WTC11 (cell line): ENCODE measurements around the gene MOB2. TPM values are rescaled to one million over a fixed set of nuclear protein-coding genes. Genes with fewer than 3 reads are reported as not detected.

Experiments
- ATAC-seq: fragments of 200-7000 bp; cut with Tn5 transposase; 2 replicates; pipeline ENCODE4 v1.10.0; 2021; ENCODE audit warnings: mild to moderate bottlenecking, moderate library complexity
- CTCF ChIA-PET: fragments of 300-600 bp; sonication (Branson Sonifier 250); formaldehyde crosslinking; loops from one replicate; lab custom pipeline; 2021; ENCODE audit warnings: antibody characterized with exemption; lab: Charles Lee
- POLR2A ChIA-PET: fragments of 350-600 bp; sonication (Branson Sonifier 250); formaldehyde crosslinking; loops from one replicate; lab custom pipeline; 2021; ENCODE audit warnings: antibody characterized with exemption; lab: Charles Lee
- DNase-seq: peaks from one replicate; pipeline ENCODE4 v3.0.0; 2021; ENCODE audit warnings: low spot score
- H3K27ac Mint-ChIP-seq: 2 replicates; pipeline ENCODE4 v1.8.0; 2021; ENCODE audit warnings: mixed read lengths
- H3K27me3 Mint-ChIP-seq: 2 replicates; pipeline ENCODE4 v1.8.0; 2021; ENCODE audit warnings: low read depth, mild to moderate bottlenecking, moderate library complexity, mixed read lengths
- H3K36me3 Mint-ChIP-seq: 2 replicates; pipeline ENCODE4 v1.8.0; 2021; ENCODE audit warnings: mixed read lengths
- H3K4me1 Mint-ChIP-seq: 2 replicates; pipeline ENCODE4 v1.8.0; 2022; ENCODE audit warnings: mixed read lengths
- H3K4me3 Mint-ChIP-seq: 2 replicates; pipeline ENCODE4 v1.8.0; 2021; ENCODE audit warnings: mild to moderate bottlenecking, moderate library complexity, mixed read lengths
- H3K9me3 Mint-ChIP-seq: 2 replicates; pipeline ENCODE4 v1.8.0; 2021; ENCODE audit warnings: mixed read lengths
- ELF4 ChIP-seq: sonication (generic); formaldehyde crosslinking; IDR thresholded peaks from 2 replicates; pipeline ENCODE4 v1.8.1; 2022; ENCODE audit warnings: low read depth, mild to moderate bottlenecking, moderate library complexity, missing genetic modification reagents
- EMX1 ChIP-seq: fragments of 250-450 bp; sonication (Bioruptor Pico); IDR thresholded peaks from 2 replicates; pipeline ENCODE4 v1.8.0; 2021; ENCODE audit warnings: mild to moderate bottlenecking
- GTF2I ChIP-seq: fragments of 250-450 bp; sonication (Bioruptor Pico); conservative IDR thresholded peaks from 2 replicates; pipeline ENCODE4 v1.4.0; 2021; ENCODE audit warnings: mild to moderate bottlenecking
- KAT7 ChIP-seq: sonication (generic); formaldehyde crosslinking; IDR thresholded peaks from 2 replicates; pipeline ENCODE4 v1.8.1; 2023; ENCODE audit warnings: missing genetic modification reagents, mild to moderate bottlenecking, borderline replicate concordance
- MYBL2 ChIP-seq: sonication (generic); formaldehyde crosslinking; IDR thresholded peaks from 2 replicates; pipeline ENCODE4 v1.8.1; 2023; ENCODE audit warnings: mild to moderate bottlenecking, moderate library complexity, missing genetic modification reagents
- NFYB ChIP-seq: sonication (generic); formaldehyde crosslinking; conservative IDR thresholded peaks from 2 replicates; pipeline ENCODE4 v1.8.0; 2022; ENCODE audit warnings: low read depth, missing genetic modification reagents
- PRRX2 ChIP-seq: fragments of 250-450 bp; sonication (Bioruptor Pico); IDR thresholded peaks from 2 replicates; pipeline ENCODE4 v1.8.0; 2021; ENCODE audit warnings: mild to moderate bottlenecking
- RELA ChIP-seq: sonication (generic); formaldehyde crosslinking; IDR thresholded peaks from 2 replicates; pipeline ENCODE4 v1.8.1; 2022; ENCODE audit warnings: missing genetic modification reagents, mild to moderate bottlenecking, borderline replicate concordance
- RORB ChIP-seq: fragments of 250-450 bp; sonication (Bioruptor Pico); IDR thresholded peaks from 2 replicates; pipeline ENCODE4 v1.9.0; 2021; ENCODE audit warnings: mild to moderate bottlenecking
- SMAD4 ChIP-seq: sonication (generic); formaldehyde crosslinking; IDR thresholded peaks from 2 replicates; pipeline ENCODE4 v1.8.0; 2022; ENCODE audit warnings: mild to moderate bottlenecking, missing genetic modification reagents
- ZNF219 ChIP-seq: sonication (generic); formaldehyde crosslinking; IDR thresholded peaks from 2 replicates; pipeline ENCODE4 v1.8.0; 2023; ENCODE audit warnings: missing genetic modification reagents, mild to moderate bottlenecking, borderline replicate concordance
- ZNF263 ChIP-seq: sonication (generic); formaldehyde crosslinking; IDR thresholded peaks from 2 replicates; pipeline ENCODE4 v1.8.1; 2022; ENCODE audit warnings: low read depth, mild to moderate bottlenecking, moderate library complexity, missing genetic modification reagents
- ZNF416 ChIP-seq: fragments of 250-450 bp; sonication (Bioruptor Pico); IDR thresholded peaks from 2 replicates; pipeline ENCODE4 v1.9.0; 2021; ENCODE audit warnings: mild to moderate bottlenecking, inconsistent platforms
- total RNA-seq: library from RNA; stranded (reverse); gene quantifications from 3 replicates; pipeline ENCODE4 v1.2.3, GENCODE V29; 2021
- TF ChIP-seq, protein P1 (sequence below): sonication (generic); formaldehyde crosslinking; IDR thresholded peaks from 2 replicates; pipeline ENCODE4 v1.8.1; 2023; ENCODE audit warnings: mild to moderate bottlenecking, missing genetic modification reagents
- TF ChIP-seq, protein P2 (sequence below): fragments of 250-450 bp; sonication (Bioruptor Pico); IDR thresholded peaks from 2 replicates; pipeline ENCODE4 v2.1.2; 2022; ENCODE audit warnings: mild to moderate bottlenecking, moderate library complexity
- TF ChIP-seq, protein P3 (sequence below): sonication (generic); formaldehyde crosslinking; IDR thresholded peaks from 2 replicates; pipeline ENCODE4 v1.8.1; 2023; ENCODE audit warnings: mild to moderate bottlenecking, missing genetic modification reagents, borderline replicate concordance
- TF ChIP-seq, protein P4 (sequence below): sonication (generic); formaldehyde crosslinking; conservative IDR thresholded peaks from 2 replicates; pipeline ENCODE4 v1.8.1; 2023; ENCODE audit warnings: mild to moderate bottlenecking, low read depth, missing genetic modification reagents, moderate library complexity

MOB2 gene
- total RNA-seq, 1 experiment from 2014 or later, result 21.7 TPM

DNA sequence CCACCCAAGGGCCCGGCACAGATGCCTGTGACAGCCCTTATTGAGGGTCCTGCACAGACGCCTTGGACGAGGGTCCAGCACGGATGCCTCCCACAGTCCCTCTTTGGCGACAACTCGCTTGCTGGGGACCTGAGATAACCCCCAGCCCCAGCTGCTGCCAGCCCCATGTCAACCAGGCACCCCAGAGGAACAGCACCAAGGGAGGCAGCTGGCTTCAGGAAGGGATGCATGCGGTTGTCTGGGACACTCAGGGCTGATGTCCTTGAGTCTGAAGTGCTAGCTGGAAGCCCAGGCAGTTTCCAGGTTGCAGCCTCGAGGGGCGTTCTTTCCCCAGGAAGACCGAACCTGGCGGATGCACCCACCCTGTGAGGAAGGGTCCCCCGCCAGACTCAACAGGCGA, 33.8 kb downstream of the MOB2 start:
- ChIA-PET CTCF (interaction anchor here (0.9 to 1.6 kb wide), 6 partner anchors 16 to 226 kb away, joined by 3 to 15 read pairs (median 4); no protein-coding TSS in a partner anchor), POLR2A (no interaction called here)
- H3K27ac Mint-ChIP-seq, result no peak overlapping the region
- no peak for DNase-seq
- TF ChIP-seq PRRX2 (CRISPR knock-in tag) (no peak), ZNF219 (no peak), GTF2I (CRISPR knock-in tag) (no peak), ELF4 (CRISPR knock-in tag) (no peak), RELA (CRISPR knock-in tag) (no peak), RORB (CRISPR knock-in tag) (no peak), ZNF416 (no peak), EMX1 (no peak), MYBL2 (no peak), ZNF263 (CRISPR knock-in tag) (no peak), SMAD4 (no peak), NFYB (CRISPR knock-in tag) (no peak)
- TF ChIP-seq, protein P1, sequence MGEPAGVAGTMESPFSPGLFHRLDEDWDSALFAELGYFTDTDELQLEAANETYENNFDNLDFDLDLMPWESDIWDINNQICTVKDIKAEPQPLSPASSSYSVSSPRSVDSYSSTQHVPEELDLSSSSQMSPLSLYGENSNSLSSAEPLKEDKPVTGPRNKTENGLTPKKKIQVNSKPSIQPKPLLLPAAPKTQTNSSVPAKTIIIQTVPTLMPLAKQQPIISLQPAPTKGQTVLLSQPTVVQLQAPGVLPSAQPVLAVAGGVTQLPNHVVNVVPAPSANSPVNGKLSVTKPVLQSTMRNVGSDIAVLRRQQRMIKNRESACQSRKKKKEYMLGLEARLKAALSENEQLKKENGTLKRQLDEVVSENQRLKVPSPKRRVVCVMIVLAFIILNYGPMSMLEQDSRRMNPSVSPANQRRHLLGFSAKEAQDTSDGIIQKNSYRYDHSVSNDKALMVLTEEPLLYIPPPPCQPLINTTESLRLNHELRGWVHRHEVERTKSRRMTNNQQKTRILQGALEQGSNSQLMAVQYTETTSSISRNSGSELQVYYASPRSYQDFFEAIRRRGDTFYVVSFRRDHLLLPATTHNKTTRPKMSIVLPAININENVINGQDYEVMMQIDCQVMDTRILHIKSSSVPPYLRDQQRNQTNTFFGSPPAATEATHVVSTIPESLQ (CRISPR knock-in tag), result no peak
- TF ChIP-seq, protein P2, sequence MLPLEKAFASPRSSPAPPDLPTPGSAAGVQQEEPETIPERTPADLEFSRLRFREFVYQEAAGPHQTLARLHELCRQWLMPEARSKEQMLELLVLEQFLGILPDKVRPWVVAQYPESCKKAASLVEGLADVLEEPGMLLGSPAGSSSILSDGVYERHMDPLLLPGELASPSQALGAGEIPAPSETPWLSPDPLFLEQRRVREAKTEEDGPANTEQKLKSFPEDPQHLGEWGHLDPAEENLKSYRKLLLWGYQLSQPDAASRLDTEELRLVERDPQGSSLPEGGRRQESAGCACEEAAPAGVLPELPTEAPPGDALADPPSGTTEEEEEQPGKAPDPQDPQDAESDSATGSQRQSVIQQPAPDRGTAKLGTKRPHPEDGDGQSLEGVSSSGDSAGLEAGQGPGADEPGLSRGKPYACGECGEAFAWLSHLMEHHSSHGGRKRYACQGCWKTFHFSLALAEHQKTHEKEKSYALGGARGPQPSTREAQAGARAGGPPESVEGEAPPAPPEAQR (CRISPR knock-in tag), result no peak
- TF ChIP-seq, protein P3, sequence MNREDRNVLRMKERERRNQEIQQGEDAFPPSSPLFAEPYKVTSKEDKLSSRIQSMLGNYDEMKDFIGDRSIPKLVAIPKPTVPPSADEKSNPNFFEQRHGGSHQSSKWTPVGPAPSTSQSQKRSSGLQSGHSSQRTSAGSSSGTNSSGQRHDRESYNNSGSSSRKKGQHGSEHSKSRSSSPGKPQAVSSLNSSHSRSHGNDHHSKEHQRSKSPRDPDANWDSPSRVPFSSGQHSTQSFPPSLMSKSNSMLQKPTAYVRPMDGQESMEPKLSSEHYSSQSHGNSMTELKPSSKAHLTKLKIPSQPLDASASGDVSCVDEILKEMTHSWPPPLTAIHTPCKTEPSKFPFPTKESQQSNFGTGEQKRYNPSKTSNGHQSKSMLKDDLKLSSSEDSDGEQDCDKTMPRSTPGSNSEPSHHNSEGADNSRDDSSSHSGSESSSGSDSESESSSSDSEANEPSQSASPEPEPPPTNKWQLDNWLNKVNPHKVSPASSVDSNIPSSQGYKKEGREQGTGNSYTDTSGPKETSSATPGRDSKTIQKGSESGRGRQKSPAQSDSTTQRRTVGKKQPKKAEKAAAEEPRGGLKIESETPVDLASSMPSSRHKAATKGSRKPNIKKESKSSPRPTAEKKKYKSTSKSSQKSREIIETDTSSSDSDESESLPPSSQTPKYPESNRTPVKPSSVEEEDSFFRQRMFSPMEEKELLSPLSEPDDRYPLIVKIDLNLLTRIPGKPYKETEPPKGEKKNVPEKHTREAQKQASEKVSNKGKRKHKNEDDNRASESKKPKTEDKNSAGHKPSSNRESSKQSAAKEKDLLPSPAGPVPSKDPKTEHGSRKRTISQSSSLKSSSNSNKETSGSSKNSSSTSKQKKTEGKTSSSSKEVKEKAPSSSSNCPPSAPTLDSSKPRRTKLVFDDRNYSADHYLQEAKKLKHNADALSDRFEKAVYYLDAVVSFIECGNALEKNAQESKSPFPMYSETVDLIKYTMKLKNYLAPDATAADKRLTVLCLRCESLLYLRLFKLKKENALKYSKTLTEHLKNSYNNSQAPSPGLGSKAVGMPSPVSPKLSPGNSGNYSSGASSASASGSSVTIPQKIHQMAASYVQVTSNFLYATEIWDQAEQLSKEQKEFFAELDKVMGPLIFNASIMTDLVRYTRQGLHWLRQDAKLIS (CRISPR knock-in tag), result no peak
- TF ChIP-seq, protein P4, sequence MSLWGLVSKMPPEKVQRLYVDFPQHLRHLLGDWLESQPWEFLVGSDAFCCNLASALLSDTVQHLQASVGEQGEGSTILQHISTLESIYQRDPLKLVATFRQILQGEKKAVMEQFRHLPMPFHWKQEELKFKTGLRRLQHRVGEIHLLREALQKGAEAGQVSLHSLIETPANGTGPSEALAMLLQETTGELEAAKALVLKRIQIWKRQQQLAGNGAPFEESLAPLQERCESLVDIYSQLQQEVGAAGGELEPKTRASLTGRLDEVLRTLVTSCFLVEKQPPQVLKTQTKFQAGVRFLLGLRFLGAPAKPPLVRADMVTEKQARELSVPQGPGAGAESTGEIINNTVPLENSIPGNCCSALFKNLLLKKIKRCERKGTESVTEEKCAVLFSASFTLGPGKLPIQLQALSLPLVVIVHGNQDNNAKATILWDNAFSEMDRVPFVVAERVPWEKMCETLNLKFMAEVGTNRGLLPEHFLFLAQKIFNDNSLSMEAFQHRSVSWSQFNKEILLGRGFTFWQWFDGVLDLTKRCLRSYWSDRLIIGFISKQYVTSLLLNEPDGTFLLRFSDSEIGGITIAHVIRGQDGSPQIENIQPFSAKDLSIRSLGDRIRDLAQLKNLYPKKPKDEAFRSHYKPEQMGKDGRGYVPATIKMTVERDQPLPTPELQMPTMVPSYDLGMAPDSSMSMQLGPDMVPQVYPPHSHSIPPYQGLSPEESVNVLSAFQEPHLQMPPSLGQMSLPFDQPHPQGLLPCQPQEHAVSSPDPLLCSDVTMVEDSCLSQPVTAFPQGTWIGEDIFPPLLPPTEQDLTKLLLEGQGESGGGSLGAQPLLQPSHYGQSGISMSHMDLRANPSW, result no peak
- no peak overlapping the region for H3K4me3 Mint-ChIP-seq
- no peak for ATAC-seq
- no peaks in the 10 kb centered on the region for H3K36me3 Mint-ChIP-seq
- H3K4me1 Mint-ChIP-seq, result no peaks in the 10 kb centered on the region
- no peaks in the 10 kb centered on the region for H3K27me3 Mint-ChIP-seq
- no peaks in the 10 kb centered on the region for H3K9me3 Mint-ChIP-seq

DNA sequence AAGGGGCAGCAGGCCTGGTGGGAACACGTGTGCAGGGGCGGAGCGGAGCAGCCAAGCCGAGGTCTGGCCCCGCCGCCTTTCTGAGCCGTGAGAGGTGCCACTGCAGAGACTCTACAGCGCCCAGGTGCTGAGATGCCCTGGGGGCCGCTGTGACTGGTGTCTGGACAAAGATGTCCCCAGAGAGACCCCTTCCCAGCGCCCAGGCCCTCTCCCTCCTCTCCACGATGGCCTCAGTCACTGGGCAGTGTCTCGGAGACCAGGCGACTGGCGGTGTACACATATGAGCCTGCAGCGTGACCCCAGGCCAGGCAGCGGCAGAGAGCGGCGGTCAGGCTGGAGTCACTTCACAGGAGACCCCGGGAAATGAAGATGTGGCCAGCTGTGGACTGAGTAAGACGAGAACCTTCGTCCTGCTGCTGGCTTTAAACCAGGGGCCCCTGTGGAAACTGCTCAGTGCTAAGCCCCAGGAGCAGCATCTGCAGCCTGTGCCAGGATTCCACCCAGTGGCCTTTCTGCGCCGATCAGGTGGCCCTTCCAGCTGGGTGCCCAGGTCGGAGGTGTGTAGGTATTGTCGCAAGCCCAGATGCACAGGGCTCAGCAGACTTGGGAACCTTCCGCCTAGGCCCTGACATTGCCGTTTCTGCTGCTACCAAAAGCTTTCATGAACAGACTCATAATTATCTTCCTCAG, 34.7 kb downstream of the MOB2 start:
- ATAC-seq, result no peak
- TF ChIP-seq KAT7 (CRISPR knock-in tag), result no peak
- TF ChIP-seq ELF4 (CRISPR knock-in tag), result no peak
- TF ChIP-seq, all 79 proteins: peak for 0
- no peaks in the 10 kb centered on the region for H3K4me1 Mint-ChIP-seq
- no peaks in the 10 kb centered on the region for H3K27me3 Mint-ChIP-seq
- ChIA-PET CTCF (interaction anchor here (0.6 to 1.6 kb wide), 3 partner anchors 16 to 180 kb away, joined by 3 to 15 read pairs (median 3); no protein-coding TSS in a partner anchor), POLR2A (no interaction called here)
- DNase-seq, result no peak
- no peak overlapping the region for H3K27ac Mint-ChIP-seq
- H3K9me3 Mint-ChIP-seq, result no peaks in the 10 kb centered on the region
- H3K36me3 Mint-ChIP-seq, result no peaks in the 10 kb centered on the region
- H3K4me3 Mint-ChIP-seq, result no peak overlapping the region
